ENCODE results near the gene PLEKHA7.
"Not testable (repeated sequence)": the region's sequence is repeated elsewhere in the genome, so short reads cannot be mapped to it uniquely, and the experiment has no call there.

PLEKHA7 gene

GRCh38 chr11:16904761-16905160, 109.5 kb downstream of the PLEKHA7 start:
- not testable (repeated sequence) for DNase-seq (ENCODE audit: low spot score)

GRCh38 chr11:16902781-16903378, 111.3 kb downstream of the PLEKHA7 start:
- DNase-seq (ENCODE audit: low spot score) = peak; percentile 65

GRCh38 chr11:16902182-16902581, 112.0 kb downstream of the PLEKHA7 start:
- peak; percentile 81 for DNase-seq (ENCODE audit: low spot score)

GRCh38 chr11:16900491-16900890, 113.7 kb downstream of the PLEKHA7 start:
- DNase-seq (ENCODE audit: low spot score) = no peak

GRCh38 chr11:16899708-16900303, 114.4 kb downstream of the PLEKHA7 start:
- no peak for DNase-seq (ENCODE audit: low spot score)

- no peak for DNase-seq (ENCODE audit: low spot score)
Observed at GRCh38 chr11:16898274-16898985, 115.8 kb downstream of the PLEKHA7 start.

- DNase-seq (ENCODE audit: low spot score) = no peak
Observed at GRCh38 chr11:16897470-16898061, 116.6 kb downstream of the PLEKHA7 start.

GRCh38 chr11:16896729-16897469, 117.3 kb downstream of the PLEKHA7 start:
- DNase-seq (ENCODE audit: low spot score) = no peak

GRCh38 chr11:16895306-16895705, 118.9 kb downstream of the PLEKHA7 start:
- no peak for DNase-seq (ENCODE audit: low spot score)

GRCh38 chr11:16893456-16894066, 120.7 kb downstream of the PLEKHA7 start:
- DNase-seq (ENCODE audit: low spot score) = no peak

GRCh38 chr11:16891964-16892363, 122.2 kb downstream of the PLEKHA7 start:
- DNase-seq (ENCODE audit: low spot score) = no peak

- DNase-seq (ENCODE audit: low spot score) = no peak
Observed at GRCh38 chr11:16891165-16891564, 123.0 kb downstream of the PLEKHA7 start.

GRCh38 chr11:16890442-16890841, 123.8 kb downstream of the PLEKHA7 start:
- no peak for DNase-seq (ENCODE audit: low spot score)

- DNase-seq (ENCODE audit: low spot score) = no peak
Observed at GRCh38 chr11:16889905-16890304, 124.3 kb downstream of the PLEKHA7 start.

- not testable (repeated sequence) for DNase-seq (ENCODE audit: low spot score)
Observed at GRCh38 chr11:16889010-16889409, 125.2 kb downstream of the PLEKHA7 start.

- DNase-seq (ENCODE audit: low spot score) = not testable (repeated sequence)
Observed at GRCh38 chr11:16887887-16888286, 126.3 kb downstream of the PLEKHA7 start.

GRCh38 chr11:16883174-16883573, 131.0 kb downstream of the PLEKHA7 start:
- no peak for DNase-seq (ENCODE audit: low spot score)

GRCh38 chr11:16881766-16882165, 132.4 kb downstream of the PLEKHA7 start:
- no peak for DNase-seq (ENCODE audit: low spot score)

GRCh38 chr11:16881074-16881709, 133.0 kb downstream of the PLEKHA7 start:
- DNase-seq (ENCODE audit: low spot score) = no peak

- DNase-seq (ENCODE audit: low spot score) = no peak
Observed at GRCh38 chr11:16880184-16880801, 133.9 kb downstream of the PLEKHA7 start.

- no peak for DNase-seq (ENCODE audit: low spot score)
Observed at GRCh38 chr11:16879690-16880089, 134.5 kb downstream of the PLEKHA7 start.
